ENCODE data around the gene MAIP1.

DNA sequence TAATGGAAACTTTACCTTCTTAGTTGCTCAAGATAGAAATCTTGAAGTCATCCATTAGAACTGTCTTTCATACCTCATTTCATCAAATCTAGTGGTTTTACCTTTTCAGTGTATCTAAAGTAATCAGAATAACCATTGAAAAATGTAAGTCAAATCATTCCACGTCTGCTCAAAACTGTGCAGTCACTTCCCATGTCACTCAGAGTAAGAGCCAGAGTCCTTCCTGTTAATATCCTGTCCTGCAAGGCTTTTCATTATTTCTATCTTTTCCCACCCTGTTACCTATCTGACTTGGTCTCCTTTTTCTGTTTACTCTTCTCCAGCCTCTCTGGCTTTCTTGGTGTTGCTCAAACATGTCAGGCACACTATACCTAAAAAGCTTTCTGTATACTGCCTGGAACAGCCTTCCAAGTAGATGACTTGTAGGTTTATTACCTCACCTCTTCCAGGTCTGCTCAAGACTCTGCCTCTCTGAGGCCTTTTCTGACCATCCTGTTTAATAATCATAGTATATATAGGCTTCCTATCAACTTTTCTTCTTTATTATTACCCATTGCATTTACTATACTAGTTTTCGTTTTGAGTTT, 40.9 kb upstream of the MAIP1 start:
- TF ChIP-seq CTCF (IDR thresholded peaks at IDR 0.05) (no peak), POLR2A (IDR thresholded peaks at IDR 0.05; ENCODE audit: low read length) (no peak), MAZ (IDR thresholded peaks at IDR 0.05; ENCODE audit: borderline replicate concordance, low read depth, low read length) (no peak)

All from A549 (cell line).